Panc1 (cell line): Measurements from ENCODE around the gene WDR33.

Source experiments
- CTCF ChIP-seq: fragments of 450-650 bp; IDR thresholded peaks from 2 replicates; pipeline ENCODE4 v1.5.1; 2017; ENCODE audit warnings: mild to moderate bottlenecking
- POLR2AphosphoS5 ChIP-seq: IDR thresholded peaks from 2 replicates; pipeline ENCODE4 v1.6.1; 2012; ENCODE audit warnings: mild to moderate bottlenecking, low read depth, low read length, moderate library complexity
- REST ChIP-seq, 2 experiments: IDR thresholded peaks; 2 replicates each; pipeline ENCODE4 v1.6.1; 2011 to 2012; ENCODE audit warnings: low read depth in 2 of 2, control low read depth in 1 of 2, low read length in 1 of 2, mild to moderate bottlenecking in 1 of 2, moderate library complexity in 1 of 2; ENCODE audit not compliant: insufficient read depth in 1 of 2
- SIN3A ChIP-seq: IDR thresholded peaks from 2 replicates; pipeline ENCODE4 v1.6.1; 2012; ENCODE audit warnings: low read depth, mild to moderate bottlenecking, low read length, moderate library complexity, borderline replicate concordance; ENCODE audit not compliant: insufficient read depth
- TCF7L2 ChIP-seq: IDR thresholded peaks from 2 replicates; pipeline ENCODE4 v1.6.1; 2011; ENCODE audit warnings: mild to moderate bottlenecking, low read depth, low read length, inconsistent platforms

GRCh38 chr2:127792805-127793204 lies 18.2 kb downstream of the WDR33 start:
- TF ChIP-seq CTCF (no peak), POLR2AphosphoS5 (no peak), SIN3A (no peak), REST (IDR thresholded peaks at IDR 0.05; ENCODE audit: insufficient read depth in 1 of 2, low read depth in 2 of 2, low read length in 1 of 2) (no peak), TCF7L2 (no peak)
